Adipocyte (in vitro differentiated cells): Measurements from ENCODE around the gene NUDCD2.
A peak's percentile ranks its signal among the peaks of the same experiment; 100 is the strongest.
"Not testable (repeated sequence)": the region's sequence is repeated elsewhere in the genome, so short reads cannot be mapped to it uniquely, and the experiment has no call there.

Experiments used
- DNase-seq: peaks from one replicate; pipeline ENCODE4 v3.0.0-alpha.2; 2015; ENCODE audit warnings: low read depth
- H3K27me3 ChIP-seq: replicated peaks from 2 replicates; pipeline ENCODE4 v1.7.0; 2013; ENCODE audit warnings: mild to moderate bottlenecking, low read length, moderate library complexity; ENCODE audit not compliant: control insufficient read depth, insufficient read depth
- H3K36me3 ChIP-seq: 2 replicates; pipeline ENCODE4 v1.7.0; 2013; ENCODE audit warnings: low read length, mild to moderate bottlenecking, moderate library complexity; ENCODE audit not compliant: control insufficient read depth, insufficient read depth, severe bottlenecking
- H3K4me1 ChIP-seq: 2 replicates; pipeline ENCODE4 v1.7.0; 2013; ENCODE audit warnings: mild to moderate bottlenecking, low read length, moderate library complexity; ENCODE audit not compliant: control insufficient read depth, insufficient read depth
- H3K4me3 ChIP-seq: 2 replicates; pipeline ENCODE4 v1.7.0; 2013; ENCODE audit warnings: mild to moderate bottlenecking, low read length, moderate library complexity
- H3K9ac ChIP-seq: 2 replicates; pipeline ENCODE4 v1.7.0; 2013; ENCODE audit warnings: mild to moderate bottlenecking, low read length, moderate library complexity
- H3K9me3 ChIP-seq: 2 replicates; pipeline ENCODE4 v1.7.0; 2013; ENCODE audit warnings: mild to moderate bottlenecking, low read length, moderate library complexity; ENCODE audit not compliant: control insufficient read depth

The NUDCD2 gene

DNA sequence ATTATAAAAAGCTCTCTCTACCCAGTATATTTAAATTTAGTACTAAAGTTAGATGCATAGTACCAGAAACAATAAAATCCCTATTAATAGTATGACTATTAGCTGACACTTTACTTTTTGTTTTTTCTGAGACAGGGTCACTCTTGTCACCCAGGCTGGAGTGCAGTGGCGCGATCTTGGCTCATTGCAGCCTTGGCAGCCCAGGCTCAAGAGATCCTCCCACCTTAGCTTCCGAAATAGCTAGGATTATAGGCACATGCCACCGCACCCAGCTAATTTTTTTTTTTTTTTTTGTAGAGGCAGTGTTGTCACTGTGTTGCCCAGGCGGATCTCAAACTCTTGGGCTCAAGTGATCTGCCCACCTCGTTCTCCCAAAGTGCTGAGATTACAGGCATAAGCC, 14.6 kb downstream of the NUDCD2 start:
- Histone ChIP-seq H3K27me3 (no peaks in the 10 kb centered on the region), H3K9ac (no peak overlapping the region), H3K36me3 (peaks cover 97% of the 10 kb centered on the region), H3K4me1 (peaks cover 15% of the 10 kb centered on the region), H3K4me3 (no peak overlapping the region), H3K9me3 (no peaks in the 10 kb centered on the region)
- no peak for DNase-seq

- no peak for DNase-seq
- no peak overlapping the region for H3K9ac ChIP-seq
- H3K4me3 ChIP-seq: no peak overlapping the region
- peaks cover 99% of the 10 kb centered on the region for H3K36me3 ChIP-seq
- no peaks in the 10 kb centered on the region for H3K9me3 ChIP-seq
- H3K4me1 ChIP-seq: peaks cover 23% of the 10 kb centered on the region
- H3K27me3 ChIP-seq: no peaks in the 10 kb centered on the region
These were observed 15.4 kb downstream of the NUDCD2 start for GRCh38 chr5:163444526-163444925.

GRCh38 chr5:163440954-163441353, 18.9 kb downstream of the NUDCD2 start:
- peaks cover 68% of the 10 kb centered on the region for H3K36me3 ChIP-seq

DNA sequence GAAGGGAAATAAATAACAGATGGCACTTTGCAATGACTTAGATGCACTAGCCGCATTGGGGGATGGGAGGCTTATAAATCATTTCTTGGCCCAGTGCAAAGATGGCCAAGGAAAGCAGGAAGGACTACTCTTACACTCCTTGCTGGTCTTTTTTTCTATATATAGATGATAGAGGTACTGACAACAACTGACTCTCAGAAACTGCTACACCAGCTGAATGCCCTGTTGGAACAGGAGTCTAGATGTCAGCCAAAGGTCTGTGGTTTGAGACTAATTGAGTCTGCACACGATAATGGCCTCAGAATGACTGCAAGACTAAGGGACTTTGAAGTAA, 20.8 kb downstream of the NUDCD2 start:
- DNase-seq: peak; percentile 59
- Histone ChIP-seq H3K9ac (peak overlapping the region; percentile 36), H3K9me3 (no peaks in the 10 kb centered on the region), H3K27me3 (no peaks in the 10 kb centered on the region), H3K36me3 (peaks cover 49% of the 10 kb centered on the region), H3K4me1 (peaks cover 38% of the 10 kb centered on the region), H3K4me3 (peak overlapping the region; percentile 86)

More at GRCh38 chr5:163440954-163441353, 18.9 kb downstream of the NUDCD2 start:
- H3K4me1 ChIP-seq: peaks cover 38% of the 10 kb centered on the region
- DNase-seq: no peak
- no peaks in the 10 kb centered on the region for H3K27me3 ChIP-seq
- H3K9me3 ChIP-seq: no peaks in the 10 kb centered on the region
- no peak overlapping the region for H3K9ac ChIP-seq
- H3K4me3 ChIP-seq: peak overlapping the region; percentile 86

GRCh38 chr5:163437309-163438182, 22.4 kb downstream of the NUDCD2 start, which contains the start of gene CCNG1:
Gene CCNG1 (plus strand): TSS chr5:163437595. CDS start chr5:163439257, 1,662 bp downstream.
- Histone ChIP-seq H3K9me3 (no peaks in the 10 kb centered on the region), H3K36me3 (peaks cover 35% of the 10 kb centered on the region), H3K27me3 (no peaks in the 10 kb centered on the region), H3K4me1 (peaks cover 38% of the 10 kb centered on the region), H3K4me3 (peak within 1 kb of the TSS; percentile 86), H3K9ac (peak within 1 kb of the TSS; percentile 98)
- peak; percentile 99 for DNase-seq

DNA sequence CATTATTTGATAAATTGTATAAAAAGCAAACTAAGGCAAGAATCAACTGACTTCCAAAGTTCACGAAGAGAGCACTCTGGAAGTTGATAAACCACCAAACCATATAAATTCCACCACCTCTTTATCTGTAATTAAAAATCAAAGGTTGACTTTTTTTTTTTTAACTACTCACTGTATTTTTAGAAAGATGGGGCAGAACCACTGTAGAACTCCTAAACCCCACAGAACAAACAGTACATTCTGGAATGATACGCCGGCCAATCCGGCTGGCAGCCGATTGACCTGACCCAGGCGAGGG, 22.9 kb downstream of the NUDCD2 start:
- no peaks in the 10 kb centered on the region for H3K27me3 ChIP-seq

DNA sequence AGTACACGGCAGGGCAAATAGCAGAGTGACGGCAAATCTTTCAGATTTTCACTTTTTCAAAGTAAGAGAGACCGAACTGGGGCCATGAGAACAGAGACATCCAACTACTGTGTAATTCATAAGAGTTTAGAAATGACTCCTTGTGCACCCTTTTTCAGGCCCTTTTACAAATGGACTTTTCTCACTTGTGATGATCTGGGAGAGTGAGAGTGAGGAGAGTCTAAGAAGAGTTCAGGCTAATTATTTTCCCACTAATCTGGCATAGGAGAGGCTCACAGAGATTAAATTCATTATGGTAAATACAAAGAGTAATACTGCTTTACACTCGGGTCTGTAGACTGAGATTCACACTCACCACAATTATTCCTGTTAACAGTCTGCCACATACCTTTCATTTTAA, 23.4 kb downstream of the NUDCD2 start:
- Histone ChIP-seq H3K4me3 (peak overlapping the region; percentile 86), H3K27me3 (no peaks in the 10 kb centered on the region), H3K36me3 (peaks cover 25% of the 10 kb centered on the region), H3K9me3 (no peaks in the 10 kb centered on the region), H3K4me1 (peaks cover 34% of the 10 kb centered on the region), H3K9ac (peak overlapping the region; percentile 98)
- no peak for DNase-seq

More for the DNA sequence above, 22.9 kb downstream of the NUDCD2 start:
- Histone ChIP-seq H3K4me1 (peaks cover 38% of the 10 kb centered on the region), H3K9ac (peak overlapping the region; percentile 98), H3K4me3 (peak overlapping the region; percentile 86), H3K9me3 (no peaks in the 10 kb centered on the region), H3K36me3 (peaks cover 29% of the 10 kb centered on the region)
- no peak for DNase-seq

- Histone ChIP-seq H3K4me3 (no peak overlapping the region), H3K36me3 (peaks cover 4% of the 10 kb centered on the region)
- no peak for DNase-seq
These were observed 25.5 kb downstream of the NUDCD2 start for GRCh38 chr5:163434401-163434866.

GRCh38 chr5:163433271-163433670, 26.6 kb downstream of the NUDCD2 start:
- no peak overlapping the region for H3K9ac ChIP-seq
- no peak for DNase-seq
- no peaks in the 10 kb centered on the region for H3K27me3 ChIP-seq
- H3K9me3 ChIP-seq: no peaks in the 10 kb centered on the region
- no peak overlapping the region for H3K4me3 ChIP-seq
- no peaks in the 10 kb centered on the region for H3K36me3 ChIP-seq
- H3K4me1 ChIP-seq: peaks cover 6% of the 10 kb centered on the region

More at GRCh38 chr5:163434401-163434866, 25.5 kb downstream of the NUDCD2 start:
- H3K4me1 ChIP-seq: peaks cover 13% of the 10 kb centered on the region
- no peak overlapping the region for H3K9ac ChIP-seq
- H3K9me3 ChIP-seq: no peaks in the 10 kb centered on the region
- no peaks in the 10 kb centered on the region for H3K27me3 ChIP-seq

DNA sequence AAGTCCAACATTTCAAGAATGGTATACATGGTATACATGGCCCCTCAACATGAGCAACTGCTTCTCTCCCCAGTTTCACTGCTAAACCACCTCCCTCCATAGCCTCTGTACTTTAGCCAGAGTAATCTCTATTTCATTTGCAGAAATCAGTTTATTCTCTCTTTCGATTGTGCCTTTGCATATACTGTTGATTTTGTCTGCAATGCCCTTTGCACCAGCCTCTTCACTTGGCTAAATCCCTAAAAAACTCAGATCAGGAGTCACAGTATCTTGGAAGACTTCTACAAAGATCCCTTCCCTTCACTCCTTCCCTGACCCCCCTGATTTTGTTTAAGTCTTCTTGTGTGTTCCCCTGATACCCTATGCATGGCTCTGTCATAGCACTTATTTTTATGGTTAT, 27.4 kb downstream of the NUDCD2 start:
- Histone ChIP-seq H3K9me3 (peaks cover 4% of the 10 kb centered on the region), H3K27me3 (no peaks in the 10 kb centered on the region), H3K36me3 (no peaks in the 10 kb centered on the region), H3K4me3 (no peak overlapping the region), H3K4me1 (peaks cover 6% of the 10 kb centered on the region), H3K9ac (no peak overlapping the region)
- DNase-seq: no peak

DNA sequence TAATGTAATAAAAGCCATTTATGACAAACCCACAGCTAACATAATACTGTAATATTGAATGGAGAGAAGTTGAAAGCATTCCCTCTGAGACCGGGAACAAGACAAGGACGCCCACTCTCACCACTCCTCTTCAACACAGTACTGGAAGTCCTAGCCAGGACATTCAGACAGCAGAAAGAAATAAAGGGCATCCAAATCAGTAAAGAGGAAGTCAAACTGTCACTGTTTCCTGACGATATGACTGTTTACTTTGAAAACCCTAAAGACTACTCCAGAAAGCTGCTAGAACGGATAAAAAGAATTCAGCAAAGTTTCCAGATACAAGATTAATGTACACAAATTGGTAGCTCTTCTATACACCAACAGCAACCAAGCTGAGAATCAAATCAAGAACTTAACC, 33.8 kb downstream of the NUDCD2 start:
- H3K36me3 ChIP-seq, H3K27me3 ChIP-seq, DNase-seq, H3K9ac ChIP-seq, H3K4me3 ChIP-seq, H3K9me3 ChIP-seq, H3K4me1 ChIP-seq: not testable (repeated sequence)
